Esophagus (tissue), 2 donors: ENCODE results near the gene INCENP. TPM values are rescaled to one million over a fixed set of nuclear protein-coding genes. Genes with fewer than 3 reads are reported as not detected.

Experiments
- polyA plus RNA-seq, 2 donors: library from polyadenylated mRNA; stranded (reverse); fragments of 200-250 nt; gene quantifications; one replicate each; pipeline ENCODE4 v1.2.3, GENCODE V29; 2013
- donor health status: healthy with polysubstance abuse.
- donor health status: Bipolar disorder and iron deficiency.

The INCENP gene
- polyA plus RNA-seq, 2 donors, result 13.7 to 17.5 TPM

Other genes with a start within 250 kb of the INCENP start
- 1 to 10 TPM; 7.2 to 9.8 TPM for gene FADS3, start 232.5 kb upstream of the INCENP start, polyA plus RNA-seq
- 1 to 10 TPM; 1.4 to 2.1 TPM for gene RAB3IL1, start 206.4 kb upstream of the INCENP start, polyA plus RNA-seq
- gene BEST1, start 173.7 kb upstream of the INCENP start, polyA plus RNA-seq, result 1 to 10 TPM; 1.2 to 3.8 TPM
- 1,000 to 10,000 TPM; 3,491 to 8,500 TPM for gene FTH1, start 156.4 kb upstream of the INCENP start, polyA plus RNA-seq
- not detected for gene SCGB1D1, start 66.2 kb downstream of the INCENP start, polyA plus RNA-seq
- under 1 TPM; 0.54 to 0.59 TPM for gene SCGB2A1, start 84.7 kb downstream of the INCENP start, polyA plus RNA-seq
- gene SCGB1D2, start 118.2 kb downstream of the INCENP start, polyA plus RNA-seq, result not detected
- not detected for gene SCGB2A2, start 146.1 kb downstream of the INCENP start, polyA plus RNA-seq
- gene SCGB1D4, start 175.1 kb downstream of the INCENP start, polyA plus RNA-seq, result not detected
- gene ASRGL1, start 213.4 kb downstream of the INCENP start, polyA plus RNA-seq, result 1 to 10 TPM in 1 of 2 donors, under 1 TPM in 1; 0.45 to 1.3 TPM